Sigmoid colon (tissue), 4 donors: ENCODE results near the gene ZNF777.

Source experiments
- CTCF ChIP-seq, 4 experiments: fragments of 450-650 bp in 3 of 4; fragments of 200-600 bp in 1 of 4; IDR thresholded peaks; one replicate each; pipeline ENCODE4 v1.5.1; 2016 to 2019; ENCODE audit warnings: antibody characterized with exemption in 4 of 4, mild to moderate bottlenecking in 3 of 4, moderate library complexity in 2 of 4
- EP300 ChIP-seq, 4 donors: sonication (generic); formaldehyde crosslinking; IDR thresholded peaks; one replicate each; pipeline ENCODE4 v1.6.1; 2017; ENCODE audit warnings: antibody characterized with exemption in 4 of 4
- POLR2A ChIP-seq, 2 donors: fragments of 450-650 bp; IDR thresholded peaks; one replicate each; pipeline ENCODE4 v1.6.1; 2016; ENCODE audit warnings: antibody characterized with exemption in 2 of 2, mild to moderate bottlenecking in 2 of 2, moderate library complexity in 2 of 2
- POLR2AphosphoS5 ChIP-seq, 4 donors: sonication (generic); formaldehyde crosslinking; IDR thresholded peaks; one replicate each; pipeline ENCODE4 v1.6.1; 2017; ENCODE audit warnings: antibody characterized with exemption in 4 of 4

- no peak for TF ChIP-seq CTCF (IDR thresholded peaks at IDR 0.05)
- no peak for TF ChIP-seq POLR2A (IDR thresholded peaks at IDR 0.05)
- TF ChIP-seq EP300 (IDR thresholded peaks at IDR 0.05) = no peak
- TF ChIP-seq POLR2AphosphoS5 (IDR thresholded peaks at IDR 0.05) = no peak
Observed at GRCh38 chr7:149471289-149471953, 10.6 kb upstream of the ZNF777 start.
